ENCODE measurements around the gene TBX3. TPM values are rescaled to one million over a fixed set of nuclear protein-coding genes. Genes with fewer than 3 reads are reported as not detected.

Gene TBX3
- total RNA-seq, 1 experiment from 2014 or later, result 3.3 TPM

DNA sequence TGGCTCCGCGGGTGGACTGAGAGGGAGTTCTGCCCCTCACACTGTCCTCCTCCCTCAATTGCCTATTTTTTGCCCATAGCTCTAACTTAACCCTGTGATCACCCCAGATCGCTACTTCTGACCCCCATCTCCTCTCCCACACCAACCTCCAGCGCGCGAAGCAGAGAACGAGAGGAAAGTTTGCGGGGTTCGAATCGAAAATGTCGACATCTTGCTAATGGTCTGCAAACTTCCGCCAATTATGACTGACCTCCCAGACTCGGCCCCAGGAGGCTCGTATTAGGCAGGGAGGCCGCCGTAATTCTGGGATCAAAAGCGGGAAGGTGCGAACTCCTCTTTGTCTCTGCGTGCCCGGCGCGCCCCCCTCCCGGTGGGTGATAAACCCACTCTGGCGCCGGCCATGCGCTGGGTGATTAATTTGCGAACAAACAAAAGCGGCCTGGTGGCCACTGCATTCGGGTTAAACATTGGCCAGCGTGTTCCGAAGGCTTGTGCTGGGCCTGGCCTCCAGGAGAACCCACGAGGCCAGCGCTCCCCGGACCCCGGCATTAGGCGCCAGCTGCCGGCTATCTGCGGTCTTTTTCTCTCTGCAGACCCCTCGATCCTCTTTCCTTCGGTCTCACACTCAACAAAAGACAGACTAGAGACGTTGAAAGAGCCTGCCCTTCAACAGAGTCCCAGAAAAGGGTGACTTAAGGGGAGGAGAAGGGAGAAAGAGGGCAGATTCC lies 3.0 kb upstream of the TBX3 start:
- in situ Hi-C loops (cut with HindIII; ENCODE audit: low pct_unique_long_range_greater_than_20kb, low sequenced_read_pairs), result no loop called here

DNA sequence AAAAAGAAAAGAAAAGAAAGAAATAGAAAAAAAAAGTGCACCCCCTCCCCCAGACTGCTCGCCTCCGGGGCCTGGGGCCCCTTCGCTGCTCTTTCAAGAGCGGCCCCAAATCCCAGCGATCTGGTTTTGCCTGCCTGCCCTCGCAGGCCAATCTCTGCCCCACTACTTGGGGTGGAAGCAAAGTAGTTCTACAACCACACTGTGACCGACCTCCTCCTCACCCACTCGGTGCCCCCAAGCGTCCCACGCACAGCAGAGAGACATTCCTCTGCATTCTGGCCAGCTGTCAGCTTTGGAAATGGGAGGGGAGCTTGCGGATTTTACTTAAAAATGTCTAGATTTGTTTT lies 2.4 kb upstream of the TBX3 start:
- DNase-seq (ENCODE audit: low read depth, low spot score), result no peak
- in situ Hi-C loops (cut with HindIII; ENCODE audit: low pct_unique_long_range_greater_than_20kb, low sequenced_read_pairs), result no loop called here

More for the DNA sequence above, 3.0 kb upstream of the TBX3 start:
- no peak for DNase-seq (ENCODE audit: low read depth, low spot score)

DNA sequence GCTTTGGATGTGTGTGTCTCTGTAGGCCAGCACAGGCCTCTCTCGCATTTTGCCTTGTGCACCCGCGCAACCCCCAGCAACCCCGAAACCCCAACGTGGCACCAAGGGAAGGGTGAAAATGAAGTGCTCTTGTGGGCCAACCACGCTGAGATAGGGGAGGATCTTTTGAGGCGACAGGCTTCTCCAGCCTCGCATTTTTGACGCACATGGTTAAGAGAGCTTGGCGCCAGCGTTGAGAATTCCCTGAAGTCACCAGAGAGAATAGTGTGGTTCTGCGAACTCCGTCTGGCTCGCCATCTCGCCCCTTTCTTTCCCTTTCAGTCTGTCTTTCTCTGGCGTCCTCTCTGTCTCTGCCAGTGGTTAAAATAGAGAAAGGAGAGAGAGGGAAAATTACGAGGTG lies 1.9 kb upstream of the TBX3 start:
- DNase-seq (ENCODE audit: low read depth, low spot score), result no peak
- in situ Hi-C loops (cut with HindIII; ENCODE audit: low pct_unique_long_range_greater_than_20kb, low sequenced_read_pairs), result no loop called here

DNA sequence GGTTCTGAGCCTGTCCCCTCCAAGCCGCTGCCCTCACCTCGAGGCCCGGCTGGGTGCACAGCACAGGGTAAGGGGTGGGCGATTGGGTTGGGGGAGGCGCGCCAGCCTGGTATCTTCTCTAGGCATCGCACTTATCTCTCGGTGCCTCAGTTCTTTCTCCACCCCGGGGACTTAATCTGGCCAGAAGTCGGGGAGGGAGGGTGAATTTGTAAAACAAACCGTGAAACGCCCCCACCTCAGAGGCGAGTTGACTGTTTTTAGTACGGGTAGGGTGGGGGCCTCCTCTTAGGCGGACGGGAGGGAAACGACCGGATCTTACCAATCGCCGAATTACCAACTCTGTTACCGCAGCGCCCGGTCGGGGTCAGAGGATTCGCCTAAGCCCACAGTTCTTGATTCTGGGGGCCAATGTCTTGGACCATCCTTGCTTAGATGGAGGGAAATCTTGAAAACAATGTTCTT lies 1.4 kb upstream of the TBX3 start:
- DNase-seq (ENCODE audit: low read depth, low spot score), result no peak
- in situ Hi-C loops (cut with HindIII; ENCODE audit: low pct_unique_long_range_greater_than_20kb, low sequenced_read_pairs), result no loop called here

DNA sequence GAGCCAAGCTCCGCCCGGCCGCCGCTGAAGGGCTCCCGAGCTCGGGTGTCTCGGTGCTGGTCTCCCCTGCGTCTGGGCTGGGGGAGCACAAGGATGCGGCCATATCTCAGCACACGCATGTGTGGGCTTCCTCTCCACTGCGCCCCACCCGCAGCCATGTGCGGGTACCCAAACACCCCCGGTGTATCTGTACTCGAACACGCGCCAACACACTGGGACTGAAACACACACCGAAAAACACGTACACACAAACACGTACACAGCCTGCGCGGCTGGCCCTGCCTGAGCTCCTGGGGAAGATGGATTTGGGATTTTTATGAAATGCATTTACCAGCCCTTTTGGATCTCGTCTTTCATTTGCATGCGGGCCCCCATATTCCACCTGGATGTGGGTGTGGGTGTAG lies 897 bp upstream of the TBX3 start:
- no peak for DNase-seq (ENCODE audit: low read depth, low spot score)
- in situ Hi-C loops (cut with HindIII; ENCODE audit: low pct_unique_long_range_greater_than_20kb, low sequenced_read_pairs), result no loop called here

DNA sequence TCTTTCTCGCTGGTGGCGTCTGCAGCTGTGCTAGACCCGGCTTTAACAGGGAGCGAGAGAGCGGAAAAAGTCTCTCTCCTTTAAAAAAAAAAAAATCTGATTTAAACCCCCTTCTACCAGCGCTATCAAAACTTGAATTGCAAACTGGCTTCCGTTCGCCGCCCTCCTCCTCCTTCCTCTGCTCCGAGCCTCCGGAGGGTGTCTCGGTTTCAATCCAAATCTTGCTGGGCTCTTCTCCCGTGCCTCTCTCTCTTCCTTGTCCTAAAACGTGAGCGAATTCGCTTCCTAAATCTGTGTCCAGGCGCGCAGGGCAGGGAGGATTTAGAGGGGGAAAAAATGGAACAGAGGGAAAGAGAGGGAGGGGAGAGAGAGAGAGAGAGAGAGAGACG lies 272 bp downstream of the TBX3 start:
- no peak for DNase-seq (ENCODE audit: low read depth, low spot score)
- in situ Hi-C loops (cut with HindIII; ENCODE audit: low pct_unique_long_range_greater_than_20kb, low sequenced_read_pairs), result no loop called here

DNA sequence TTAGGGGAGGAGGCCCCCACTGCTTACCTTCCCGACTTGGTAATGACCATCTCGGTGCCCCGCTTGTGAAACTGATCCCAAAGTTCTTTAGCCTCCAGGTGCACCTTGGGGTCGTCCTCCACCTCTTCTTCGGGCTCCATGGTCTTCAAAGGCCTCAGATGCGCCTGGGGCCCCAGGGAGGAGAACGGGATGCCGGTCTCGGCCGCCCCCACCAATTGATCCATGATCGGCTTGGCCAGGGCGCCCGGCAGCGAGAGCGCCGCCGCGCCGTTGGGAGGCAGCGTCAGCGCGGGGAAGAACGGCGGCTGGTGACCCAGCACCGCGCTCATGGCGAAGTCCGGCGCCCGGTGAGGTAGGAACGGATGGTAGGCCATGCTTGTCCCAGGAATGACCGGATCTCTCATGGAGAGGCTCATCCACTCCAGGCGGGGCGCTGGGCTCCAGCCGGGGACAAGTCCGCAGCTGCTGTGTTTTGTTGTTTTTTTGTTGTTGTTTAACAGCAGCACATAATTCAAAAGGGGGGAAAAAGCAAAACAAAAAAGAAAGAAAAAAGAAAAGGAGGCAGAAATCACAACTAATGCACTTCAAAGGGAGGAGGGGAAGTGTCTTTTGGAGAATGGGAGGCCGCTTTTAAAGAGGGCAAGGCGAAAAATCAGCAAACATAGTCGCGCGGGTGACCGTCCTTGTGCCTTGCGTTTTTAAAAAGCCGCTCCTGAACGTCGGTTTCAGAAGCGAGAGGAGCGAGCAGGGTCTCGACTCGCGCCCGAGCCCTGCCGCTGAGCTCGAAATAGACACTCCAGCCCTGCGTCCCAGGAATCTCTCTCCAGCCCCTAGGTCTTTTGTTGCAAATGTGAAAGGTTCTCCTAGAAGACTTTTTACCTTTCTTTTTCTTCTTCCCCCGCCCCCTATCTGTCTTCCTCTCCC lies 928 bp downstream of the TBX3 start:
- in situ Hi-C loops (cut with HindIII; ENCODE audit: low pct_unique_long_range_greater_than_20kb, low sequenced_read_pairs), result no loop called here
- peak; percentile 31 for DNase-seq (ENCODE audit: low read depth, low spot score)

DNA sequence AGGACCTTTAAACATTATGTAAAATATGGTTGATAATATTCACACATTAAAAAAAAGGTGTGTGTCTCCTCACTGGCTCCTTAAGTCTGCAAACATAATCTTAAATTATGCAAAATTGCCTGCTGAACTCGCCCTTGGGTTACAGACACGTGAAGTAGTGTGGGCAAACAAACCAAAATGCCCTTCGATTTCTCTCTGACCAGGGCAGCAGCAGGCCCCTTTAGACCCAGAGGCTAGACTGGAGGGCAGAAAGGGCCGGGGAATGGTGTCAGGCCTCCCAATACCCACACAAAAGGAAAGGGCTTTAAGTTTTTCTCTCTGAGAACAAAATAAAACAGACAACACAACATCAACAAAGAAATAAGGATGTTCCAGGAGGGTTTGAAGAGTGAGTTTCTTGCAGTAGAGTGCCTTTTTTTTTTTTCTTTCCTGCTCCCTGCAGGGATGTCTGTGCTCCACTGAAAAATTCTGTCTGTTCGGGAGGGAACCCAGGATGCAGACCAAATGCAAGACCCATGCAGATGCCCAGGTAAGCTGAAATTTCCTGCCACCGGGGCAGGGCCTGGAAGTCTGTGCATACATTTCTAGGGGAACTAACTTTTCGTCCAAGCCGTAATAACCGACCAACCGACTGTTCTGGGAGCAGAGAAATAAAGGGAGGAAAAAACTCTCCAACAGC lies 1.7 kb downstream of the TBX3 start:
- DNase-seq (ENCODE audit: low read depth, low spot score), result no peak
- in situ Hi-C loops (cut with HindIII; ENCODE audit: low pct_unique_long_range_greater_than_20kb, low sequenced_read_pairs), result no loop called here

DNA sequence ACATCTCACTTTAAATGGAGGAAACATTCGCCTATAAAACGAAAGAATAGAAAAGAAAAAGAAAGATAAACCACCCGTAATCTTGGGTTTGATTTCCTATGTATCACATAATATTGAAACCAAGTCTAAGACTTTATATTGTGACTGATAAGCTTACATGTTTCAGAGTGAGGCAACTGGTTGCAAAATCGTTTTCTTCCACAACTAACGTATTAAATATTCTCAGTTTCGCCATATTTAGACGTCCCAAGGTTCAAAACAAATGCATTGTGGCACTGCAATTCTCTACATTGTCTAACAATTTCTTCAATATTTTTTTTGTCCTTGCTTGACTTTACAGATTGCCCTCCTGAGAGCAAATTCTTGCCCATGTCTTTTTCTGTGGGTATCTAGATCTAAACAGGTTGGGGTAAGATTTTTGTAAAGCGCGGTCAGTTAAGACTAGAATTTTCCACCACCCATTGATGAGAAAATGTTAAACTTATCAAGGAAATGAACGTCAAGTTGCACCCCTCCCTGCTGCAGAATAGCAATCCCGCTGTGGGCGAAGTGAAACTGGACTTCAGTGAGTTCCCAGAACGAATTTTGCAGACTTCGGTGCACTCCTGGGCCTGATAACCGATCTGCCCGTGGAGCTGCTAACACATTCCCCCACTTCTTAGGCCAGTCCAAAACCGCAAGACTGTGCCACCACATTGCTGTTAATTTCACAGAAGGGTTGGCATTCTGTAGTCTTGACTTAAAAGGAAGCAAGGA lies 2.7 kb downstream of the TBX3 start:
- in situ Hi-C loops (cut with HindIII; ENCODE audit: low pct_unique_long_range_greater_than_20kb, low sequenced_read_pairs), result no loop called here
- no peak for DNase-seq (ENCODE audit: low read depth, low spot score)

DNA sequence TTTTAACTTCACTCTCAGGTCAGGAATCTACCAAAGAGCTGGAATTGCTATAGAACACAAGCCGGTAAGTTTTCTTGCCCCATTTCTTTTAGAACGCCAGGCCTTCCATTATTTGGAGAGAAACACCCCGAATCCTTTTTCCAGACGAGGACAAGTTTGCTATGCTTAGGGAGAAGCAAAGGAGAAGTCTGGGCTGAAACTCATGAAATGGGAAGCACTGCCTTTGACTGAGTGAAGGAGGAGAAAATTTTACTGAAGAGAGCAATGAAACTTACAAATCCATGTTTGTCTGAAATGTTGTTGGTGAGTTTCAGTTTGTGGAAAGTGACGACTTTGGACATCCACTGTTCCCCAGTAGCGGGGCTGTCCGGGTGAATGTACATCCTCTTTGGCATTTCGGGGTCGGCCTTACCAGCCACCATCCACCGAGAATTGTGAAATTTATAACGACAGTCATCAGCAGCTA lies 3.3 kb downstream of the TBX3 start:
- DNase-seq (ENCODE audit: low read depth, low spot score), result no peak
- in situ Hi-C loops (cut with HindIII; ENCODE audit: low pct_unique_long_range_greater_than_20kb, low sequenced_read_pairs), result no loop called here

DNA sequence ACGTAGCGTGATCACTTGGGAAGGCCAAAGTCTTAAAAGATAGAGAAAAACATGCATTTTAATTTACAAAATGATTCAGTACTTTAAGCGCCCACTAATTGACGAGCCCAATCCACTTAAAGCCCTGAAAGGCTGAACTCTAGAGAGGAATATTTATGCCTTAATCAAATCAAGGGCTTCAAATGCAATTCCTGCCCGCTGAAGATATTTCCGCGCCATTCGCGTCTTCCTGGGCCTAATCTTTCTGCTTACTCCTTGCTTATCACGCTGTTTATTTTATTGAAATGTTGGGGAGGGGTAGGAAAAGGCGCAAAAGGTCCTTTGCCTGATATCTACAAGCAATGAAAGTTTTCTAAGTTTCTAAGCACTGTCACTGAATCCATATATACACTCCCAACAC lies 4.0 kb downstream of the TBX3 start:
- in situ Hi-C loops (cut with HindIII; ENCODE audit: low pct_unique_long_range_greater_than_20kb, low sequenced_read_pairs), result no loop called here
- DNase-seq (ENCODE audit: low read depth, low spot score), result no peak

DNA sequence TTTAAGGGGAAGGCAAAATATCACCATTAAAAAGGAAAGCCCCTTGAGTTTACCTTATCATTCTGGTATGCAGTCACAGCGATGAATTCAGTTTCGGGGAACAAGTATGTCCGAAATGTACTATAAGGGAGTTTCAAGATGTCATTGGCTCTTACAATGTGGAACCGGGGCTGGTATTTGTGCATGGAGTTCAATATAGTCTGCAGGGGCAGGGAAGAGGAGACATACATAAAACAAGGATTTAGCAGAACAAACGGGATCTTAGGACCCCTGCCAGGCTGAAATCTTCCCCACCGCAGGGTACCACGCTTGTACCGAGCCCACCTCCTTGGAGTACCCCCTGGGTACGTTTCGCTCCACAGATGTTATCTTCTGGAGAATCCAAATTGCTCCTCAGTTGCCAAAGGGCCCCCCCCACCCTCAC lies 4.5 kb downstream of the TBX3 start:
- no peak for DNase-seq (ENCODE audit: low read depth, low spot score)
- in situ Hi-C loops (cut with HindIII; ENCODE audit: low pct_unique_long_range_greater_than_20kb, low sequenced_read_pairs), result no loop called here

DNA sequence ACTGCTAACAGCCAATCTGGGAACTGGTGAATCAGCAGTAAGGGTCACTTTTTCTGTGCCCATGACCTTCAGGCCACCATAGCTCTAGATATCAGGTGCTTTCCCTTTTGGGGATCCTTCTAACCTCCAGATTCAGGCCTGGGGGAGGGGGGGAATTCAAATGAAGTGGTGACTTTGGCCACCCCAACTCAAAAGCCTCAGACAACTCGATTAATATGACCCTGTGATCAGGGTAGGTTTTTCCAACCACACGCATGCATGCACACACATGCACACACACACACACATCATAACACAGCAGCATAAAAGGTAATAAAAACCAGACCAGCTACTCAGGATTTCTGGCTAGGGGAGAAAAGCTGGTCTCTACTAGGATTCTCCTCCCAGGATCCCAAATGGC lies 5.3 kb downstream of the TBX3 start:
- no peak for DNase-seq (ENCODE audit: low read depth, low spot score)
- in situ Hi-C loops (cut with HindIII; ENCODE audit: low pct_unique_long_range_greater_than_20kb, low sequenced_read_pairs), result no loop called here

DNA sequence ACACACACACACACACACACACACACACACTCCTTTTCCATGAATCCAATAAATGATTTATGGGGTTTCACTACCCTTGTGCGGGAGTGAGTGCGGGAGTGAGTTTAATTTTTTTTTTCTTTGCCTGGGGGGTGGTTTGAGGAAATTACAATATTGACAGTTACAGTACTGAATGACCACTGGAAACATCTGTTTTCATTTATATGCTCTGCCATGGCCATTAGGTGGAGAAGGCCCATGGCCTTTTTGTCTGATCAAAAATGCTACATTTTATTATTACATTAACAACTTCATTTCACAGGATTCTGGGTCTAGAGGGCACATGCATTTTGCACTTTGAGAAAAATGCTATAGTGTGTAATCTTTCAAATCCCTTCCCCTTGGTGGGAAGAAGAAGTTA lies 5.9 kb downstream of the TBX3 start:
- in situ Hi-C loops (cut with HindIII; ENCODE audit: low pct_unique_long_range_greater_than_20kb, low sequenced_read_pairs), result no loop called here
- DNase-seq (ENCODE audit: low read depth, low spot score), result no peak

DNA sequence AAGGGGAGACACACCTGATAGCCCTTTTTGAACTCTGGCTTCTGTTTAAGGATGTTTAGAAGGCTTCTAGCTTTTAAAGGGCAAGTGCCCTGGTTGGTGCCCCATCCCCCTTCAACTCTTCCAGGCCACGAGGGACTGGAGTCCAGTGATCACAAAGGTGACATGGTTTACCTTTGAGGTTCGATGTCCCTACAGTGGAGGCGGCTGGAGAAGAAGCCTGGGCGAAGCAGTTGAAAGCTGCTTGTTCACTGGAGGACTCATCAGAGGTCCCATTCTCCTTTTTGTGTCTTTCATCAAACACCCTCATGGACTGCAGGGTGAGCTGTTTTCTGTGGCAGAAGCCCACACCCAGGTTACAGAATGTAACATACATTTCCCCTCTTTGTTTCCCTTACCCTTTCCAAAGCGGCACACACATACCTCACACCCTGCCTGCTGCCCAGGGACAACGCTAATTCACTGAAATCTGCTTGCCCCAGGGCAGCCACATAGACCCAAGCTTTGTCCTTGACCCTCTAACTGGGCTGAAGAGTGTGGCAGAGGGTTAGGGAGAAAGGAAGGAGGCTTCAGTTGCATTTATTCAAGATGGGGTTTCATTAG lies 7.7 kb downstream of the TBX3 start:
- DNase-seq (ENCODE audit: low read depth, low spot score), result no peak
- in situ Hi-C loops (cut with HindIII; ENCODE audit: low pct_unique_long_range_greater_than_20kb, low sequenced_read_pairs), result no loop called here

DNA sequence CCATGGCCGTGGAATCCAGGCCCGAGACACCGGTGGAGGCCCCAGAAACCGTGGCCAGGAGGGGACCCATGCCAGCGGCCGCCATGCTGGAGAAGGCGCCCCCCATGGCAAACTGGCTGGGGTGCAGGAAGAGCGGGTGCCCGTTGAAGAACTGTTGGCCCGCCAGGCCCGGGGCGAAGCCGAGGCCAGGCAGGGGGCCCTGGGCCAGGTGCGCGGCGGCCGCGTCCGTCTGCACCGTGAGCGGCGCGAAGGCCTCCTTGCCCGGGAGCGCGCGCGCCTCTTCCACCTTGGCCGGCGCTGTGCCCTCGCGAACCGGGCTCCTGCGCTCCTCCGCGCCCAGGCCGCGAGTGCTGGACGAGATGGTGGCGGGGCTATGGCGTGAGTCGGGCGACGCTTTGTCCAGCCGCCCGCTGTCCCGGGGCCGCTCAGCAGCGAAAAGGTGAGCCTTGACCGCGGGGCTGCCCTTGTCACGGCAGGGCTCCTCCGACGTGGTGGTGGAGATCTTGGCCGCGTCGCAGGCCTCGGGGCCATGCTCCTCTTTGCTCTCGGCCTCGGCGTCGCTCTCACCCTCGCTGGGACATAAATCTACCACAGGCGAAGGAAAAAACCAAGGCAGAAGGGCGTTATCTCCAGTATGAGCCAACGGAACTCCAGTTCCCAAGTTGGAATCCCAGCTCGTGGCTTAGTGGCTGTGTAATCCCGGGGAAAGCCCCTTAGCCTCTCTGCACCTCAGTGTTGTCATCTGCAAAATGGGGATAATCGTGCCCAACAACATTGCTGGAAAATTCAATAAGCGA lies 9.5 kb downstream of the TBX3 start:
- no peak for DNase-seq (ENCODE audit: low read depth, low spot score)
- in situ Hi-C loops (cut with HindIII; ENCODE audit: low pct_unique_long_range_greater_than_20kb, low sequenced_read_pairs), result no loop called here

DNA sequence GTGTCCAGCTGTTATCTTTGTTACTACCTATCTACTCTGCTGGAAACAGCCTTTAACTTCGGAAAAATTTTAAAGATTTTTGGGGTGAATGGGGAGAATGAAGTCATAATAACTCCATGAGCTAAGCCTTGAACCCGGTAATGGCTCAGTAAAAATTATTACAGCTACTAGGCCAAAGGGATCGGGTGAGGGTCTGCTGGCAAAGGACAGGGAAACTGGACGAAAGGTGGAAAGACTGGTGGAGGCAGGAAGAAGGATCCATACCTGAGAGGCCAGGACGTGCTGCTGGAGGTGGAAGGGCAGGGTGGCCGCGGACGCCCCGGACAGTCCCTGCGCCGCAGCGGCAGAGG lies 10.1 kb downstream of the TBX3 start:
- in situ Hi-C loops (cut with HindIII; ENCODE audit: low pct_unique_long_range_greater_than_20kb, low sequenced_read_pairs), result no loop called here
- DNase-seq (ENCODE audit: low read depth, low spot score), result no peak
